A549 (cell line): ENCODE results near the gene MCU. TPM values are rescaled to one million over a fixed set of nuclear protein-coding genes. Genes with fewer than 3 reads are reported as not detected.
"Not testable (repeated sequence)": the region's sequence is repeated elsewhere in the genome, so short reads cannot be mapped to it uniquely, and the experiment has no call there.

ENCODE experiments used
- ATAC-seq, 2 experiments: fragments of 200-7000 bp in 1 of 2; fragments of >200 bp in 1 of 2; cut with Nextera tagmentation in 1 of 2; cut with Tn5 transposase in 1 of 2; 3 replicates each; pipeline versions ENCODE4 v1.8.0 to v1.9.1; 2018 to 2020; ENCODE audit warnings: mild to moderate bottlenecking in 1 of 2, moderate library complexity in 1 of 2
- CTCF ChIA-PET: fragments of 300-600 bp; sonication (Branson Sonifier 250); formaldehyde crosslinking; extraction: SDS; loops from one replicate; lab custom pipeline; 2021; ENCODE audit warnings: antibody characterized with exemption, inconsistent platforms; lab: Yijun Ruan, JAX
- POLR2A ChIA-PET: fragments of 350-600 bp; formaldehyde crosslinking; extraction: SDS; loops from one replicate; lab custom pipeline; 2021; ENCODE audit warnings: antibody characterized with exemption, inconsistent platforms; lab: Yijun Ruan, JAX
- DNase-seq, 2 experiments: peaks; one replicate each; pipeline versions ENCODE4 v3.0.0 to v3.0.0-alpha.2; 2011 to 2016; ENCODE audit warnings: low read depth in 1 of 2, low spot score in 1 of 2
- FAIRE-seq: peaks from 2 replicates; lab custom pipeline; 2011; peaks lifted over from hg19 to GRCh38; lab: Jason Lieb, UNC
- H3K27ac ChIP-seq, 2 experiments: fragments of >200 bp; sonication (Bioruptor Twin); formaldehyde crosslinking; 3 replicates each; pipeline ENCODE4 v1.5.1; 2016 to 2017
- H3K4me1 ChIP-seq: fragments of >200 bp; sonication (Bioruptor Twin); formaldehyde crosslinking; 3 replicates; pipeline ENCODE4 v1.6.1; 2016
- H3K4me2 ChIP-seq: fragments of >200 bp; sonication (Bioruptor Twin); formaldehyde crosslinking; 3 replicates; pipeline ENCODE4 v1.6.1; 2016
- H3K4me3 ChIP-seq: fragments of >200 bp; sonication (Bioruptor Twin); formaldehyde crosslinking; 3 replicates; pipeline ENCODE4 v1.5.1; 2016
- H3K9me3 ChIP-seq: fragments of >200 bp; sonication (Bioruptor Twin); formaldehyde crosslinking; 3 replicates; pipeline ENCODE4 v1.6.1; 2016
- BHLHE40 ChIP-seq: IDR thresholded peaks from 2 replicates; pipeline ENCODE4 v1.6.1; 2012; ENCODE audit warnings: low read depth, low read length, inconsistent platforms
- CBX8 ChIP-seq: fragments of 200-600 bp; sonication (generic); IDR thresholded peaks from 2 replicates; pipeline ENCODE4 v1.6.1; 2016
- CEBPB ChIP-seq, 2 experiments: fragments of >200 bp in 1 of 2; sonication (Bioruptor Twin) in 1 of 2; formaldehyde crosslinking in 1 of 2; IDR thresholded peaks; 2 replicates each; pipeline ENCODE4 v1.6.1; 2012 to 2016
- CHD4 ChIP-seq: fragments of 200-600 bp; sonication (generic); IDR thresholded peaks from 2 replicates; pipeline ENCODE4 v1.6.1; 2016; ENCODE audit warnings: antibody characterized with exemption, mild to moderate bottlenecking, borderline replicate concordance
- EHF ChIP-seq: fragments of 250-450 bp; sonication (Bioruptor Pico); IDR thresholded peaks from 2 replicates; pipeline ENCODE4 v1.5.0; 2020; ENCODE audit warnings: mild to moderate bottlenecking
- EP300 ChIP-seq, 2 experiments: fragments of >200 bp; sonication (Bioruptor Twin); formaldehyde crosslinking; IDR thresholded peaks; 2 replicates in 1 of 2; 3 replicates in 1 of 2; pipeline ENCODE4 v1.6.1; 2016 to 2017
- FOSL2 ChIP-seq, 2 experiments: fragments of 450-650 bp in 1 of 2; fragments of >200 bp in 1 of 2; sonication (Bioruptor Twin) in 1 of 2; formaldehyde crosslinking; IDR thresholded peaks; 2 replicates each; pipeline versions ENCODE4 v1.5.0 to v1.6.1; 2016 to 2020; ENCODE audit warnings: mild to moderate bottlenecking in 1 of 2, moderate library complexity in 1 of 2
- HDAC2 ChIP-seq: fragments of 200-600 bp; sonication (generic); IDR thresholded peaks from 2 replicates; pipeline ENCODE4 v1.6.1; 2016
- HOXB13 ChIP-seq: fragments of 250-450 bp; sonication (Bioruptor Pico); IDR thresholded peaks from 2 replicates; pipeline ENCODE4 v1.5.0; 2020; ENCODE audit warnings: low read depth, mild to moderate bottlenecking, moderate library complexity
- KDM1A ChIP-seq: fragments of 200-600 bp; sonication (generic); IDR thresholded peaks from 2 replicates; pipeline ENCODE4 v1.6.1; 2016; ENCODE audit warnings: low read depth, mild to moderate bottlenecking
- MAFK ChIP-seq: fragments of 450-650 bp; IDR thresholded peaks from 2 replicates; pipeline ENCODE4 v1.6.1; 2014; ENCODE audit not compliant: partially characterized antibody
- MAX ChIP-seq: IDR thresholded peaks from 2 replicates; pipeline ENCODE4 v1.6.1; 2012
- MAZ ChIP-seq: fragments of 150-350 bp; IDR thresholded peaks from 2 replicates; pipeline ENCODE4 v1.6.1; 2014; ENCODE audit warnings: antibody characterized with exemption, low read depth, low read length, borderline replicate concordance
- MYC ChIP-seq: IDR thresholded peaks from 2 replicates; pipeline ENCODE4 v1.6.1; 2012; ENCODE audit warnings: mild to moderate bottlenecking, inconsistent platforms, low read length, improper control_type of control experiment, borderline replicate concordance
- NFE2L2 ChIP-seq: fragments of 150-350 bp; conservative IDR thresholded peaks from 2 replicates; pipeline ENCODE4 v1.6.1; 2014; ENCODE audit warnings: low read length
- POLR2A ChIP-seq: IDR thresholded peaks from 2 replicates; pipeline ENCODE4 v1.6.1; 2012; ENCODE audit warnings: mild to moderate bottlenecking, low read length
- POLR2AphosphoS2 ChIP-seq: conservative IDR thresholded peaks from 2 replicates; pipeline ENCODE4 v1.6.1; 2012; ENCODE audit warnings: low read length, improper control_type of control experiment, inconsistent platforms
- RCOR1 ChIP-seq: fragments of 150-350 bp; IDR thresholded peaks from 2 replicates; pipeline ENCODE4 v1.6.1; 2014; ENCODE audit warnings: antibody characterized with exemption, low read length, low read depth
- RNF2 ChIP-seq: fragments of 200-600 bp; sonication (generic); IDR thresholded peaks from 2 replicates; pipeline ENCODE4 v1.6.1; 2016; ENCODE audit warnings: low read depth, mild to moderate bottlenecking, antibody characterized with exemption, moderate library complexity, borderline replicate concordance
- TFCP2L1 ChIP-seq: fragments of 250-450 bp; sonication (Bioruptor Pico); IDR thresholded peaks from 2 replicates; pipeline ENCODE4 v1.5.0; 2021; ENCODE audit warnings: mild to moderate bottlenecking
- ZSCAN20 ChIP-seq: fragments of 250-450 bp; sonication (Bioruptor Pico); IDR thresholded peaks from 2 replicates; pipeline ENCODE4 v1.8.0; 2022; ENCODE audit warnings: mild to moderate bottlenecking, moderate library complexity
- WGBS: methylation state at CpG from one replicate; pipeline ENCODE4 v1.1.6; 2017; ENCODE audit errors: missing lambda C conversion rate; 5-methylcytosine and 5-hydroxymethylcytosine counted together
- polyA plus RNA-seq, 4 experiments: library from polyadenylated mRNA; depleted of rRNA in 3 of 4; stranded (reverse); fragments of >200 nt; fragmentation: RNase III in 1 of 4; extraction: RNeasy Plus Mini Kit Qiagen cat#74134 plus additional on column Dnase treatment in 1 of 4; gene quantifications; 2 replicates in 3 of 4; 3 replicates in 1 of 4; pipeline ENCODE4 v1.2.3, GENCODE V29; 2011 to 2017
- TF ChIP-seq, protein P1 (sequence below): IDR thresholded peaks from 2 replicates; pipeline ENCODE4 v1.6.1; 2012
- TF ChIP-seq, protein P2 (sequence below): fragments of 200-600 bp; sonication (generic); IDR thresholded peaks from 2 replicates; pipeline ENCODE4 v1.6.1; 2016; ENCODE audit warnings: antibody characterized with exemption, mild to moderate bottlenecking, moderate library complexity
- TF ChIP-seq, protein P3 (sequence below): fragments of 250-450 bp; sonication (Bioruptor Pico); IDR thresholded peaks from 2 replicates; pipeline ENCODE4 v1.5.0; 2021; ENCODE audit warnings: mild to moderate bottlenecking, moderate library complexity, borderline replicate concordance
- TF ChIP-seq, protein P4 (sequence below): fragments of 450-650 bp; IDR thresholded peaks from 2 replicates; pipeline ENCODE4 v1.6.1; 2014; ENCODE audit warnings: antibody characterized with exemption

Gene MCU
- polyA plus RNA-seq, 2 of the 4 experiments (the other 2 are of a cell fraction), result 44.0 to 221 TPM

DNA sequence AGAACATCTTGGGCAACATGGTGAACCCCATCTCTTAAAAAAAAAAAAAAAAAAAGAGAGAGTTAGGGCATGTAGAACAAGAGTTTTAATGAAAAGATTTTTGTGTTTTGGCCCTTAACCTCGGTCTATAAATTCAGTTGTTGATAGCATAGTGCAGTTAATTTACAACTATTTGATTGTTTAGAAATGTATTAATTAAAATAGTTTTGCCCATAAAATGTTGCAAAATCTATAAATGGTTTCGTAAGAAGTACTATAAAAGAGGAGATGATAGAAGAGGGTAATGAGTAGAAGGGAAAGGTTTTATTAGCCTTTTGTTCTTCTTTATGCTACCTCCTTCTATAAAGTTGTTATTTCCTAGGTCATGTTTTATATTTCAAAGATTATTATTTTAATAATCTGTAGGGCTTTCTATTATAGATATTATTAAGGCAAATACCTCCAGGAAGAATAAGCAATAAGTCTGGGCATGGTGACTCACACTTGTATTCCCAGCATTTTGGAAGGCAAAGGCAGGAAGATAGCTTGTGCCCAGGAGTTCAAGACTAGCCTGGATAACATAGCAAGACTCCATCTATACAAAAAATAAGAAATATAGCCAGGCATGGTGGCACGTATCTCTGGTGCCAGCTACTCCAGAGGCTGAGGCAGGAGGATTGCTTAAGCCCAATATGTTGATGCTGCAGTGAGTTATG lies 73.3 kb downstream of the MCU start:
- Histone ChIP-seq H3K4me3 (no peak overlapping the region), H3K4me1 (no peaks in the 10 kb centered on the region), H3K4me2 (no peak overlapping the region), H3K9me3 (0 out of 3 replicates have a peak, but pooled peaks cover 12% of the 10 kb centered on the region), H3K27ac (no peak overlapping the region)
- TF ChIP-seq BHLHE40 (no peak), EP300 (IDR thresholded peaks at IDR 0.05) (no peak), FOSL2 (IDR thresholded peaks at IDR 0.05) (no peak), FOSL2 (CRISPR knock-in tag; IDR thresholded peaks at IDR 0.05) (no peak), RCOR1 (no peak), MYC (no peak), MAX (no peak), HOXB13 (CRISPR knock-in tag) (no peak), ZSCAN20 (no peak), KDM1A (no peak), HDAC2 (no peak), POLR2A (no peak), NFE2L2 (no peak)
- TF ChIP-seq, protein P1, sequence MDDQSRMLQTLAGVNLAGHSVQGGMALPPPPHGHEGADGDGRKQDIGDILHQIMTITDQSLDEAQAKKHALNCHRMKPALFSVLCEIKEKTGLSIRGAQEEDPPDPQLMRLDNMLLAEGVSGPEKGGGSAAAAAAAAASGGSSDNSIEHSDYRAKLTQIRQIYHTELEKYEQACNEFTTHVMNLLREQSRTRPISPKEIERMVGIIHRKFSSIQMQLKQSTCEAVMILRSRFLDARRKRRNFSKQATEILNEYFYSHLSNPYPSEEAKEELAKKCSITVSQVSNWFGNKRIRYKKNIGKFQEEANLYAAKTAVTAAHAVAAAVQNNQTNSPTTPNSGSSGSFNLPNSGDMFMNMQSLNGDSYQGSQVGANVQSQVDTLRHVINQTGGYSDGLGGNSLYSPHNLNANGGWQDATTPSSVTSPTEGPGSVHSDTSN, result no peak
- TF ChIP-seq, protein P2, sequence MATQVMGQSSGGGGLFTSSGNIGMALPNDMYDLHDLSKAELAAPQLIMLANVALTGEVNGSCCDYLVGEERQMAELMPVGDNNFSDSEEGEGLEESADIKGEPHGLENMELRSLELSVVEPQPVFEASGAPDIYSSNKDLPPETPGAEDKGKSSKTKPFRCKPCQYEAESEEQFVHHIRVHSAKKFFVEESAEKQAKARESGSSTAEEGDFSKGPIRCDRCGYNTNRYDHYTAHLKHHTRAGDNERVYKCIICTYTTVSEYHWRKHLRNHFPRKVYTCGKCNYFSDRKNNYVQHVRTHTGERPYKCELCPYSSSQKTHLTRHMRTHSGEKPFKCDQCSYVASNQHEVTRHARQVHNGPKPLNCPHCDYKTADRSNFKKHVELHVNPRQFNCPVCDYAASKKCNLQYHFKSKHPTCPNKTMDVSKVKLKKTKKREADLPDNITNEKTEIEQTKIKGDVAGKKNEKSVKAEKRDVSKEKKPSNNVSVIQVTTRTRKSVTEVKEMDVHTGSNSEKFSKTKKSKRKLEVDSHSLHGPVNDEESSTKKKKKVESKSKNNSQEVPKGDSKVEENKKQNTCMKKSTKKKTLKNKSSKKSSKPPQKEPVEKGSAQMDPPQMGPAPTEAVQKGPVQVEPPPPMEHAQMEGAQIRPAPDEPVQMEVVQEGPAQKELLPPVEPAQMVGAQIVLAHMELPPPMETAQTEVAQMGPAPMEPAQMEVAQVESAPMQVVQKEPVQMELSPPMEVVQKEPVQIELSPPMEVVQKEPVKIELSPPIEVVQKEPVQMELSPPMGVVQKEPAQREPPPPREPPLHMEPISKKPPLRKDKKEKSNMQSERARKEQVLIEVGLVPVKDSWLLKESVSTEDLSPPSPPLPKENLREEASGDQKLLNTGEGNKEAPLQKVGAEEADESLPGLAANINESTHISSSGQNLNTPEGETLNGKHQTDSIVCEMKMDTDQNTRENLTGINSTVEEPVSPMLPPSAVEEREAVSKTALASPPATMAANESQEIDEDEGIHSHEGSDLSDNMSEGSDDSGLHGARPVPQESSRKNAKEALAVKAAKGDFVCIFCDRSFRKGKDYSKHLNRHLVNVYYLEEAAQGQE, result no peak
- TF ChIP-seq, protein P3, sequence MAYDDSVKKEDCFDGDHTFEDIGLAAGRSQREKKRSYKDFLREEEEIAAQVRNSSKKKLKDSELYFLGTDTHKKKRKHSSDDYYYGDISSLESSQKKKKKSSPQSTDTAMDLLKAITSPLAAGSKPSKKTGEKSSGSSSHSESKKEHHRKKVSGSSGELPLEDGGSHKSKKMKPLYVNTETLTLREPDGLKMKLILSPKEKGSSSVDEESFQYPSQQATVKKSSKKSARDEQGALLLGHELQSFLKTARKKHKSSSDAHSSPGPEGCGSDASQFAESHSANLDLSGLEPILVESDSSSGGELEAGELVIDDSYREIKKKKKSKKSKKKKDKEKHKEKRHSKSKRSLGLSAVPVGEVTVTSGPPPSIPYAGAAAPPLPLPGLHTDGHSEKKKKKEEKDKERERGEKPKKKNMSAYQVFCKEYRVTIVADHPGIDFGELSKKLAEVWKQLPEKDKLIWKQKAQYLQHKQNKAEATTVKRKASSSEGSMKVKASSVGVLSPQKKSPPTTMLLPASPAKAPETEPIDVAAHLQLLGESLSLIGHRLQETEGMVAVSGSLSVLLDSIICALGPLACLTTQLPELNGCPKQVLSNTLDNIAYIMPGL (CRISPR knock-in tag), result no peak
- ChIA-PET POLR2A (no interaction called here), CTCF (no interaction called here)
- peak; percentile 76 for FAIRE-seq
- no peak for ATAC-seq
- WGBS, result 94% methylated on average over 3 of the region's 3 CpGs
- DNase-seq, result no peak

DNA sequence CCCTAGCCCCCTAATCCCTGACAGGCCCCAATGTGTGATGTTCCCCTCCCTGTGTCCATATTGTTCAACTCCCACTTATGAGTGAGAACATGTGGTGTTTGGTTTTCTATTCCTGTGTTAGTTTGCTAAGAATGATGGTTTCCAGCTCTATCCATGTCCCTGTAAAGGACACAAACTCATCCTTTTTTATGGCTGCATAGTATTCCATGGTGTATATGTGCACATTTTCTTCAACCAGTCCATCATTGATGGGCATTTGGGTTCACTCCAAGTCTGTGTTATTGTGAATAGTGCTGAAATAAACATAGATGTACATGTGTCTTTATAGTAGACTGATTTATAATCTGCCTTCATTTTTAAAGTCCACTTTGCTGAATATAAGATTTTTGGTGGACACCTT lies 79.3 kb downstream of the MCU start:
- H3K4me2 ChIP-seq, FAIRE-seq, H3K4me3 ChIP-seq, CTCF ChIA-PET, POLR2A ChIA-PET, DNase-seq, H3K4me1 ChIP-seq, H3K27ac ChIP-seq, ATAC-seq: not testable (repeated sequence)
- 0 out of 2 replicates have a peak, but pooled peaks have one; percentile 37 for TF ChIP-seq CHD4
- peaks cover 30% of the 10 kb centered on the region for H3K9me3 ChIP-seq

DNA sequence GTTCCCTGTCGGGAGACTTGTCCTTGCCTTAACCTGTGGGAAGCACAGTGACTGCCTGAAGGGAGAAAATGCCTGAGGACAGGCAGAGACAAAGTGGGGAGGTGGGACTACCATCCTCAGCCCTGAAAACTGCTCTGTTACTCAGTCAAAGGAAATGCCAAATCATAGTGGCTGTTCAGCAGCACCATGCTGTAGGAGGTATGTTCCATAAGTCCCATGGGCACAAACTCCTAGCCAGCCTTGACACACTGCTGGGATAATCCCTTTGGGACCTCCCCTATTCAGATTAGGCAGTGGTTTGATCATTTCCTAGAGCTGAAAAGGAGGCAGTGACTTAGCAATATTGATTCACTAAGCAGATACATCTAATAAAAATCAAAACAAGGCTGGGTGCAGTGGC lies 80.1 kb downstream of the MCU start:
- ChIA-PET POLR2A (no interaction called here), CTCF (interaction anchor here (0.6 kb wide), 1 partner anchor 69 kb away, joined by 4 read pairs; no protein-coding TSS in a partner anchor)
- TF ChIP-seq KDM1A (no peak), BHLHE40 (no peak), NFE2L2 (no peak), MAZ (no peak), RNF2 (no peak), CBX8 (no peak), MAFK (no peak), CEBPB (IDR thresholded peaks at IDR 0.05) (no peak), TFCP2L1 (no peak), POLR2AphosphoS2 (no peak), CHD4 (no peak), EHF (CRISPR knock-in tag) (no peak)
- TF ChIP-seq, protein P4, sequence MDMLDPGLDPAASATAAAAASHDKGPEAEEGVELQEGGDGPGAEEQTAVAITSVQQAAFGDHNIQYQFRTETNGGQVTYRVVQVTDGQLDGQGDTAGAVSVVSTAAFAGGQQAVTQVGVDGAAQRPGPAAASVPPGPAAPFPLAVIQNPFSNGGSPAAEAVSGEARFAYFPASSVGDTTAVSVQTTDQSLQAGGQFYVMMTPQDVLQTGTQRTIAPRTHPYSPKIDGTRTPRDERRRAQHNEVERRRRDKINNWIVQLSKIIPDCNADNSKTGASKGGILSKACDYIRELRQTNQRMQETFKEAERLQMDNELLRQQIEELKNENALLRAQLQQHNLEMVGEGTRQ, result no peak
- Histone ChIP-seq H3K4me3 (no peak overlapping the region), H3K4me1 (no peaks in the 10 kb centered on the region), H3K4me2 (no peak overlapping the region), H3K9me3 (peaks cover 23% of the 10 kb centered on the region), H3K27ac (no peak overlapping the region)
- 100% methylated on average over 1 of the region's 1 CpG for WGBS
- no peak for ATAC-seq
- no peak for FAIRE-seq
- no peak for DNase-seq
